Body of pancreas (tissue), 4 donors: ENCODE results near the gene NPY. TPM values are rescaled to one million over a fixed set of nuclear protein-coding genes. Genes with fewer than 3 reads are reported as not detected.

Source experiments
- ATAC-seq: fragments of 150-250 bp; one replicate; pipeline ENCODE4 v1.9.1; 2016
- DNase-seq, 4 donors: peaks; one replicate each; pipeline ENCODE4 v3.0.0-alpha.2; 2019
- H3K27ac ChIP-seq, 4 donors: fragments of 200-600 bp; sonication (generic); 1 replicate in 3 of 4; 2 replicates in 1 of 4; pipeline versions ENCODE4 v1.5.1 to v1.6.1; 2016 to 2019; ENCODE audit warnings: mild to moderate bottlenecking in 1 of 4, mixed read lengths in 1 of 4, moderate library complexity in 1 of 4
- H3K27me3 ChIP-seq, 2 donors: fragments of 200-600 bp; sonication (generic); one replicate each; pipeline ENCODE4 v1.6.0; 2016; ENCODE audit warnings: mild to moderate bottlenecking in 1 of 2
- H3K36me3 ChIP-seq, 2 donors: fragments of 200-600 bp; sonication (generic); replicated peaks in 1 of 2; 2 replicates each; pipeline ENCODE4 v1.5.1; 2016; ENCODE audit warnings: low read depth in 2 of 2; ENCODE audit not compliant: insufficient read depth in 1 of 2
- H3K4me1 ChIP-seq: fragments of 200-600 bp; sonication (generic); one replicate; pipeline ENCODE4 v1.6.0; 2016
- H3K4me3 ChIP-seq, 2 donors: fragments of 200-600 bp; sonication (generic); 1 replicate in 1 of 2; 2 replicates in 1 of 2; pipeline ENCODE4 v1.5.1; 2016 to 2019
- H3K9me3 ChIP-seq, 3 donors: fragments of 200-600 bp; sonication (generic); 1 replicate in 2 of 3; 2 replicates in 1 of 3; pipeline ENCODE4 v1.5.1; 2016
- POLR2A ChIP-seq, 3 donors: fragments of 450-650 bp; IDR thresholded peaks; one replicate each; pipeline ENCODE4 v1.6.1; 2016; ENCODE audit warnings: antibody characterized with exemption in 3 of 3, mild to moderate bottlenecking in 2 of 3
- WGBS, 2 donors: methylation state at CpG; one replicate each; pipeline ENCODE4 v1.1.5; 2017; 5-methylcytosine and 5-hydroxymethylcytosine counted together
- intact Hi-C: fragments of 100-400 bp; cut with DNase I; formaldehyde crosslinking; loops from one replicate; pipeline ENCODE4 v1.15.1; 2023
- total RNA-seq, 2 donors: library from RNA; depleted of rRNA; stranded (reverse); fragments of >200 nt; gene quantifications; one replicate each; pipeline ENCODE4 v1.1.0, GENCODE V29; 2016
- TF ChIP-seq, protein P1 (sequence below), 7 experiments: fragments of 450-650 bp in 4 of 7; fragments of 200-600 bp in 3 of 7; sonication (generic) in 3 of 7; IDR thresholded peaks; one replicate each; pipeline ENCODE4 v1.5.1; 2016 to 2019; ENCODE audit warnings: antibody characterized with exemption in 7 of 7

The NPY gene
- total RNA-seq, 2 donors from 2014 or later, result 6.3 to 8.6 TPM

GRCh38 chr7:24304494-24305095, 20.6 kb downstream of the NPY start:
- intact Hi-C loops, result no loop called here
- TF ChIP-seq, protein P1, sequence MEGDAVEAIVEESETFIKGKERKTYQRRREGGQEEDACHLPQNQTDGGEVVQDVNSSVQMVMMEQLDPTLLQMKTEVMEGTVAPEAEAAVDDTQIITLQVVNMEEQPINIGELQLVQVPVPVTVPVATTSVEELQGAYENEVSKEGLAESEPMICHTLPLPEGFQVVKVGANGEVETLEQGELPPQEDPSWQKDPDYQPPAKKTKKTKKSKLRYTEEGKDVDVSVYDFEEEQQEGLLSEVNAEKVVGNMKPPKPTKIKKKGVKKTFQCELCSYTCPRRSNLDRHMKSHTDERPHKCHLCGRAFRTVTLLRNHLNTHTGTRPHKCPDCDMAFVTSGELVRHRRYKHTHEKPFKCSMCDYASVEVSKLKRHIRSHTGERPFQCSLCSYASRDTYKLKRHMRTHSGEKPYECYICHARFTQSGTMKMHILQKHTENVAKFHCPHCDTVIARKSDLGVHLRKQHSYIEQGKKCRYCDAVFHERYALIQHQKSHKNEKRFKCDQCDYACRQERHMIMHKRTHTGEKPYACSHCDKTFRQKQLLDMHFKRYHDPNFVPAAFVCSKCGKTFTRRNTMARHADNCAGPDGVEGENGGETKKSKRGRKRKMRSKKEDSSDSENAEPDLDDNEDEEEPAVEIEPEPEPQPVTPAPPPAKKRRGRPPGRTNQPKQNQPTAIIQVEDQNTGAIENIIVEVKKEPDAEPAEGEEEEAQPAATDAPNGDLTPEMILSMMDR (IDR thresholded peaks at IDR 0.05), result no peak
- TF ChIP-seq POLR2A (IDR thresholded peaks at IDR 0.05), result no peak
- Histone ChIP-seq H3K4me3 (no peak overlapping the region), H3K36me3 (no peaks in the 10 kb centered on the region), H3K27me3 (no peaks in the 10 kb centered on the region), H3K4me1 (no peaks in the 10 kb centered on the region), H3K9me3 (peaks cover 0 to 5% (median 0%) of the 10 kb centered on the region in 3 donors), H3K27ac (no peak overlapping the region)
- WGBS, 2 donors, result 50 to 53% methylated on average over 5 of the region's 5 CpGs
- DNase-seq (no peak), ATAC-seq (no peak)

GRCh38 chr7:24307326-24307725, 23.3 kb downstream of the NPY start:
- no peaks in the 10 kb centered on the region for H3K36me3 ChIP-seq
- WGBS, 2 donors, result 30 to 36% methylated on average over 3 of the region's 3 CpGs
- ATAC-seq (no peak), DNase-seq (no peak)
- intact Hi-C loops, result no loop called here
- no peaks in the 10 kb centered on the region for H3K4me1 ChIP-seq
- H3K27ac ChIP-seq, result no peak overlapping the region
- H3K9me3 ChIP-seq, result no peaks in the 10 kb centered on the region
- H3K4me3 ChIP-seq, result no peak overlapping the region
- TF ChIP-seq, protein P1 (IDR thresholded peaks at IDR 0.05), result no peak
- TF ChIP-seq POLR2A (IDR thresholded peaks at IDR 0.05), result no peak
- no peaks in the 10 kb centered on the region for H3K27me3 ChIP-seq

DNA sequence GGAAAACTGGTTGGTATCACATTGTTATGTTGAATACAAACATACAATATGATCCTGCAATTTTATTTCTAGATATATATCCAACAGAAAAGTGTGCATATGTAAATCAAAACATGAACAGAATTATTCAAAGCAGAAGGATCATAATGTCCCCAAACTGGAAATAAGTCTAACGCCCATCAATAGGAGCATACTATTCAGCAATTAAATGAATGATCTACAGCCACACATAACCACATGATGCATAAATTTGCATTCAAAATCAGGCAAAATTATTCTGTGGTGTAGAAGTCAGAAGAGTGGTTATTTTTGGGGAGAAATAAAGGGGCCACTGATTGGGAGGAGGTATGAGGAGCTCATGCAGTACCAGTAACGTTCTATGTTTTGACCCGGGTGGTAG, 28.6 kb downstream of the NPY start:
- TF ChIP-seq, protein P1 (IDR thresholded peaks at IDR 0.05), result no peak
- no peak for TF ChIP-seq POLR2A (IDR thresholded peaks at IDR 0.05)
- ATAC-seq, result no peak
- H3K27ac ChIP-seq, result no peak overlapping the region
- 75 to 79% methylated on average over 3 of the region's 3 CpGs for WGBS, 2 donors
- intact Hi-C loops, result no loop called here
- H3K36me3 ChIP-seq, result no peaks in the 10 kb centered on the region
- H3K9me3 ChIP-seq, result no peaks in the 10 kb centered on the region
- H3K4me3 ChIP-seq, result no peak overlapping the region
- H3K27me3 ChIP-seq, result no peaks in the 10 kb centered on the region
- no peaks in the 10 kb centered on the region for H3K4me1 ChIP-seq
- no peak for DNase-seq

DNA sequence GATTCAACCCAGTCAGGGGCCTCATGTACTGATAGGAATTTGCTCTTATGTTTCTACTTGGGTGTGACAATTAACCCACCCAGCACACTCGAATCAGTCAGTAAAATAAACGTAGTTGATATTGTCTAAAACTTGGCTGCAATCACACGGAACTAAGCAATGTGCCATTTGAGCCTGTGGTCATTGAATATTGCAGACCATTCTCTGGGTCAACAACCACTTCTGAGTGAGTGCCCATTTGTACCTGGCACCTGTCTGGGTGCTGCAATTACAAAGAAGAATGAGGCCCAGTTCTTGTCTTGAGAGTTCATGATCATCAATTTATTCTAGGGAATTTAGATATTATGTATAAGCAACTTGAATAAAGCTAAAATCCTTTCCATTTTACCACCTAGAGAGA, 29.8 kb downstream of the NPY start:
- no peak for DNase-seq
- H3K27ac ChIP-seq, result no peak overlapping the region
- TF ChIP-seq, protein P1 (IDR thresholded peaks at IDR 0.05), result no peak
- TF ChIP-seq POLR2A (IDR thresholded peaks at IDR 0.05), result no peak
- 39 to 43% methylated on average over 3 of the region's 3 CpGs for WGBS, 2 donors
- no peaks in the 10 kb centered on the region for H3K27me3 ChIP-seq
- no peak overlapping the region for H3K4me3 ChIP-seq
- H3K4me1 ChIP-seq, result no peaks in the 10 kb centered on the region
- intact Hi-C loops, result no loop called here
- no peak for ATAC-seq
- no peaks in the 10 kb centered on the region for H3K36me3 ChIP-seq
- no peaks in the 10 kb centered on the region for H3K9me3 ChIP-seq

GRCh38 chr7:24316340-24316739, 32.4 kb downstream of the NPY start:
- Histone ChIP-seq H3K27ac (no peak overlapping the region), H3K27me3 (no peaks in the 10 kb centered on the region), H3K4me1 (no peaks in the 10 kb centered on the region), H3K9me3 (no peaks in the 10 kb centered on the region), H3K4me3 (no peak overlapping the region), H3K36me3 (no peaks in the 10 kb centered on the region)
- TF ChIP-seq POLR2A (IDR thresholded peaks at IDR 0.05), result no peak
- TF ChIP-seq, protein P1 (IDR thresholded peaks at IDR 0.05), result no peak
- intact Hi-C loops, result no loop called here
- no peak for DNase-seq
- no peak for ATAC-seq
- 65 to 69% methylated on average over 6 of the region's 6 CpGs for WGBS, 2 donors
